Spleen (tissue), 11 donors: ENCODE results near the gene EHMT1. TPM values are rescaled to one million over a fixed set of nuclear protein-coding genes. Genes with fewer than 3 reads are reported as not detected.

ENCODE experiments used
- DNase-seq: peaks from one replicate; pipeline ENCODE4 v3.0.0-alpha.2; 2020
- H3K27ac ChIP-seq, 8 donors: fragments of 200-600 bp; sonication (generic) in 7 of 8; 1 replicate in 4 of 8; 2 replicates in 4 of 8; pipeline versions ENCODE4 v1.5.0 to v1.8.0; 2016 to 2021; ENCODE audit warnings: inconsistent platforms in 4 of 8, mild to moderate bottlenecking in 4 of 8, moderate library complexity in 1 of 8
- H3K27me3 ChIP-seq, 7 donors: fragments of 200-600 bp; sonication (generic) in 6 of 7; replicated peaks in 1 of 7; 1 replicate in 4 of 7; 2 replicates in 3 of 7; pipeline versions ENCODE4 v1.5.0 to v1.8.0; 2016 to 2021; ENCODE audit warnings: inconsistent platforms in 3 of 7, mild to moderate bottlenecking in 1 of 7
- H3K36me3 ChIP-seq, 6 donors: fragments of 200-600 bp; sonication (generic) in 5 of 6; 1 replicate in 4 of 6; 2 replicates in 2 of 6; pipeline versions ENCODE4 v1.5.0 to v1.8.0; 2016 to 2021; ENCODE audit warnings: inconsistent platforms in 2 of 6
- H3K4me1 ChIP-seq, 6 donors: fragments of 200-600 bp; sonication (generic) in 5 of 6; 1 replicate in 3 of 6; 2 replicates in 3 of 6; pipeline versions ENCODE4 v1.5.0 to v1.8.0; 2016 to 2021; ENCODE audit warnings: inconsistent platforms in 3 of 6
- H3K4me3 ChIP-seq, 8 donors: fragments of 200-600 bp; sonication (generic) in 7 of 8; 1 replicate in 4 of 8; 2 replicates in 4 of 8; pipeline versions ENCODE4 v1.5.0 to v1.8.0; 2016 to 2021; ENCODE audit warnings: inconsistent platforms in 4 of 8, mild to moderate bottlenecking in 4 of 8, moderate library complexity in 2 of 8
- H3K9me3 ChIP-seq, 8 donors: fragments of 200-600 bp; sonication (generic) in 7 of 8; 1 replicate in 4 of 8; 2 replicates in 4 of 8; pipeline versions ENCODE4 v1.5.0 to v1.8.0; 2016 to 2021; ENCODE audit warnings: inconsistent platforms in 4 of 8
- POLR2A ChIP-seq, 3 donors: fragments of 450-650 bp; IDR thresholded peaks; one replicate each; pipeline ENCODE4 v1.5.1; 2017; ENCODE audit warnings: antibody characterized with exemption in 3 of 3, mild to moderate bottlenecking in 1 of 3
- POLR2AphosphoS5 ChIP-seq, 3 donors: sonication (generic); formaldehyde crosslinking; IDR thresholded peaks; one replicate each; pipeline ENCODE4 v1.5.1; 2017; ENCODE audit warnings: antibody characterized with exemption in 3 of 3
- WGBS, 5 donors: extraction: QIAGEN DNeasy Blood & Tissue Kit in 3 of 5; methylation state at CpG; one replicate each; pipeline versions ENCODE4 v1.1.5 to v1.1.7; 2013 to 2018; 5-methylcytosine and 5-hydroxymethylcytosine counted together
- intact Hi-C: fragments of 100-400 bp; cut with DNase I; formaldehyde crosslinking; loops from one replicate; pipeline ENCODE4 v1.15.0; 2023; ENCODE audit warnings: low total_unique reads
- polyA plus RNA-seq, 3 donors: library from polyadenylated mRNA; stranded (reverse); fragments of 200-250 nt; gene quantifications; one replicate each; pipeline ENCODE4 v1.2.1, GENCODE V29; 2013
- total RNA-seq, 7 donors: library from RNA; depleted of rRNA in 3 of 7; stranded (reverse); fragments of >200 nt in 3 of 7; fragmentation: NEBNext Ultra II Directional in 4 of 7; extraction: Animal tissue kit (Norgen Biotek cat#: 25700) in 4 of 7; gene quantifications; one replicate each; pipeline versions ENCODE4 v1.1.0 to v1.2.1, GENCODE V29; 2016 to 2021
- TF ChIP-seq, protein P1 (sequence below), 11 experiments: fragments of 200-600 bp in 7 of 11; fragments of 450-650 bp in 4 of 11; sonication (generic) in 4 of 11; IDR thresholded peaks in 8 of 11; conservative IDR thresholded peaks in 3 of 11; 1 replicate in 7 of 11; 2 replicates in 4 of 11; pipeline versions ENCODE4 v1.4.0 to v1.8.0; 2016 to 2021; ENCODE audit warnings: antibody characterized with exemption in 11 of 11, inconsistent platforms in 4 of 11, mild to moderate bottlenecking in 1 of 11
- donor health status: healthy with polysubstance abuse.
- donor health status: DM: no; HTN: no; CAD: no; lungs with moderate emphysema.
- donor health status: DM: no; HTN: no; CAD: no.
- donor health status: Bipolar disorder and iron deficiency.
- donor health status: healthy.
- donor health status: DM: no; HTN: no; CAD: no.
- donor health status: DM: yes; HTN: yes; CAD: no.

Gene EHMT1
- total and polyA plus RNA-seq, 10 donors = 35.5 to 163 (median 122) TPM

DNA sequence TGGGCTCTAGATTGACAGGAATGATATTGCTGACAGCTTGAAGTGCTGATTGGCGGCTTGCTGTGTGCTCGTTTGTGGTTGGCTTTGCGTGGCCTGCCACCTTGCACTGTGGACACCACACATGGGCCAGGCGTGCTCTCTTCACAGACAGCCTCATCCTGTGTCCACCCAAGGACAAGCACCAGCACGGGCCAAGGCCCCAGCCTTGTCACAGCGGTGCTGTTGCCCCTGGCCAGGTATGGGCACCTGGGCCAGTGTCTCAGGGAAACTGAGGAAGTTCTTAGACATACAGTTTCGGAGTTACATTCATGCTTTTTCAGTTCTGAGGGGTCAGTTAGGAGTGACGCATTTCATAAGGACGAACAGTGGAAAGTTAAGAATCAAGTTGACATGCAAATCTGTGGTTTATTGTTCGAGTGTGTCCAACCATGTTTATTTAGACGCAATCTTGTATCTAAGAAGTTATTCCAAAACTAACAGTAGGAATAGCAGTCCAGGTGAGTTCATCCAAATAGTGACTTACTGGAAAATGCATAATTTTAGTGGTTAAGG lies 125.9 kb downstream of the EHMT1 start:
- H3K4me3 ChIP-seq = no peak overlapping the region
- TF ChIP-seq, protein P1, sequence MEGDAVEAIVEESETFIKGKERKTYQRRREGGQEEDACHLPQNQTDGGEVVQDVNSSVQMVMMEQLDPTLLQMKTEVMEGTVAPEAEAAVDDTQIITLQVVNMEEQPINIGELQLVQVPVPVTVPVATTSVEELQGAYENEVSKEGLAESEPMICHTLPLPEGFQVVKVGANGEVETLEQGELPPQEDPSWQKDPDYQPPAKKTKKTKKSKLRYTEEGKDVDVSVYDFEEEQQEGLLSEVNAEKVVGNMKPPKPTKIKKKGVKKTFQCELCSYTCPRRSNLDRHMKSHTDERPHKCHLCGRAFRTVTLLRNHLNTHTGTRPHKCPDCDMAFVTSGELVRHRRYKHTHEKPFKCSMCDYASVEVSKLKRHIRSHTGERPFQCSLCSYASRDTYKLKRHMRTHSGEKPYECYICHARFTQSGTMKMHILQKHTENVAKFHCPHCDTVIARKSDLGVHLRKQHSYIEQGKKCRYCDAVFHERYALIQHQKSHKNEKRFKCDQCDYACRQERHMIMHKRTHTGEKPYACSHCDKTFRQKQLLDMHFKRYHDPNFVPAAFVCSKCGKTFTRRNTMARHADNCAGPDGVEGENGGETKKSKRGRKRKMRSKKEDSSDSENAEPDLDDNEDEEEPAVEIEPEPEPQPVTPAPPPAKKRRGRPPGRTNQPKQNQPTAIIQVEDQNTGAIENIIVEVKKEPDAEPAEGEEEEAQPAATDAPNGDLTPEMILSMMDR (IDR thresholded peaks at IDR 0.05 in 8 of 11, conservative IDR thresholded peaks at IDR 0.05 in 3 of 11) = no peak
- TF ChIP-seq POLR2AphosphoS5 (IDR thresholded peaks at IDR 0.05) (peak in 2 of 3 donors; percentile 12 to 43), POLR2A (IDR thresholded peaks at IDR 0.05) (no peak)
- no peak for DNase-seq
- H3K4me1 ChIP-seq = peaks cover 20 to 56% (median 34%) of the 10 kb centered on the region in 6 donors
- H3K36me3 ChIP-seq = peaks cover 0 to 98% (median 26%) of the 10 kb centered on the region in 6 donors
- intact Hi-C loops = no loop called here
- no peaks in the 10 kb centered on the region for H3K9me3 ChIP-seq
- 66 to 81% (median 75%) methylated on average over 8 to 11 of the region's 11 CpGs for WGBS, 5 donors
- H3K27me3 ChIP-seq = no peaks in the 10 kb centered on the region
- peak overlapping the region; percentile 36 to 80 (median 68) for H3K27ac ChIP-seq

DNA sequence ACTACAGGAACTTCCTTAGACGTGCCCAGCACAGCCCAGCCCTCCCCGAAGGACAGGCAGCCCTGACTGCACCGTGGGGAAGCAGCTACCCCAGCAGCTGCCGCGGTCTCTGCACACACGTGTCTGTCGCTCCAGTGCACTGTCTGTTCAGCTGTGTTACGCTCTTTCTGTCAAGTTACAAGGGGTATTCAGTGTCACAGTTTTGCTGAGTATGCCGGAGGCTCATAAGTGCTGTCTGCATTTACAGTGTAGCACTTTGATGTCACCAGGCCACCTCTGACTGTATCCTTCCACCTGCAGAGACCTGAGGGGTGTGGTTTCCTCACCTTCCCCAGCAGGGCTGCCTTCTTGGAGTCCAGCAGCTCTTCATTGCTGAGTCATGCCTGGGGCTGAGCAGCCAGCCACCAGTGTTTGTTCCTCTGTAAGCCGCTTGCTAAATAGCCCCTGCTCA lies 126.8 kb downstream of the EHMT1 start:
- intact Hi-C loops = no loop called here
- Histone ChIP-seq H3K27ac (peak overlapping the region; percentile 22 to 80 (median 68)), H3K27me3 (no peaks in the 10 kb centered on the region), H3K9me3 (no peaks in the 10 kb centered on the region), H3K36me3 (peaks cover 0 to 98% (median 26%) of the 10 kb centered on the region in 6 donors), H3K4me1 (peaks cover 16 to 56% (median 29%) of the 10 kb centered on the region in 6 donors), H3K4me3 (no peak overlapping the region)
- TF ChIP-seq POLR2AphosphoS5 (IDR thresholded peaks at IDR 0.05) = peak; percentile 78 to 84 (median 82)
- TF ChIP-seq, protein P1 (IDR thresholded peaks at IDR 0.05 in 8 of 11, conservative IDR thresholded peaks at IDR 0.05 in 3 of 11) = no peak
- DNase-seq = peak; percentile 93
- WGBS, 5 donors = 22 to 38% (median 25%) methylated on average over 8 to 10 of the region's 10 CpGs

DNA sequence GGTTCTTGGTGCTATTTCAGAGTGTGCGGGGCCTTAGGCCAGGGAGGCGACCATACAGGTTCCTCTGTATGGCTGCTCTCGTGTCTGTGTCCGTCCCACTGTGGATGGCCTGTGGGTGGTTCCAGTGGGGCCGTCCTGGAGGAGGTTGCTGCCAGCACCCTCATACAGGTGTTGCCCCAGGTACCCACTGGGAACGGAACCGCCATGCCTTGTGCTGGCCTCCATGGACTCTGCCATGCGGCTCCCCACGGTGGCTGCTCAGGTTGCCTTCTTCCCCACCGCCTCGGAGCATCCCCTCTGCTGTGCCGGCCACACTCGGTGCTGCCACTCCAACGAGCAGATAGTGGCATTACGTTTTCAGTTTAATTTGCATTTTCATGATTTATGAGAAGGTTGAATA lies 129.5 kb downstream of the EHMT1 start:
- no peaks in the 10 kb centered on the region for H3K27me3 ChIP-seq
- peak overlapping the region in 3 of 8 donors; percentile 62 to 67 (median 65) for H3K27ac ChIP-seq
- no peak for DNase-seq
- intact Hi-C loops = no loop called here
- peaks cover 0 to 100% (median 44%) of the 10 kb centered on the region in 6 donors for H3K36me3 ChIP-seq
- TF ChIP-seq, protein P1 (IDR thresholded peaks at IDR 0.05 in 8 of 11, conservative IDR thresholded peaks at IDR 0.05 in 3 of 11) = no peak
- TF ChIP-seq POLR2A (IDR thresholded peaks at IDR 0.05) (no peak), POLR2AphosphoS5 (IDR thresholded peaks at IDR 0.05) (peak in 1 of 3 donors; percentile 20)
- H3K4me3 ChIP-seq = no peak overlapping the region
- H3K9me3 ChIP-seq = no peaks in the 10 kb centered on the region
- WGBS, 5 donors = 91 to 96% (median 95%) methylated on average over 14 to 15 of the region's 15 CpGs
- peaks cover 16 to 59% (median 31%) of the 10 kb centered on the region in 6 donors for H3K4me1 ChIP-seq

- WGBS, 5 donors = 94 to 96% (median 95%) methylated on average over 3 of the region's 3 CpGs
- intact Hi-C loops = no loop called here
Observed at GRCh38 chr9:137748741-137749140, 129.9 kb downstream of the EHMT1 start.

More at GRCh38 chr9:137748741-137749140, 129.9 kb downstream of the EHMT1 start:
- H3K27ac ChIP-seq = peak overlapping the region in 7 of 8 donors; percentile 11 to 67 (median 51)
- peaks cover 0 to 100% (median 44%) of the 10 kb centered on the region in 6 donors for H3K36me3 ChIP-seq
- no peak overlapping the region for H3K4me3 ChIP-seq
- H3K27me3 ChIP-seq = no peaks in the 10 kb centered on the region
- no peaks in the 10 kb centered on the region for H3K9me3 ChIP-seq
- H3K4me1 ChIP-seq = peaks cover 16 to 63% (median 31%) of the 10 kb centered on the region in 6 donors
- no peak for DNase-seq
- TF ChIP-seq, protein P1 (IDR thresholded peaks at IDR 0.05 in 8 of 11, conservative IDR thresholded peaks at IDR 0.05 in 3 of 11) = no peak
- TF ChIP-seq POLR2AphosphoS5 (IDR thresholded peaks at IDR 0.05) = no peak
- no peak for TF ChIP-seq POLR2A (IDR thresholded peaks at IDR 0.05)
